Left ventricle myocardium inferior (tissue), 1 donor: Measurements from ENCODE around the gene AANAT. TPM values are rescaled to one million over a fixed set of nuclear protein-coding genes. Genes with fewer than 3 reads are reported as not detected.

ENCODE experiments used
- DNase-seq: peaks from one replicate; pipeline ENCODE4 v3.0.0-alpha.2; 2020
- H3K27ac ChIP-seq: fragments of 200-600 bp; replicated peaks from 2 replicates; pipeline ENCODE4 v1.8.0; 2021
- H3K27me3 ChIP-seq: fragments of 200-600 bp; 2 replicates; pipeline ENCODE4 v1.8.0; 2021; ENCODE audit warnings: low read depth
- H3K36me3 ChIP-seq: fragments of 200-600 bp; 2 replicates; pipeline ENCODE4 v1.8.0; 2021
- H3K4me1 ChIP-seq: fragments of 200-600 bp; 2 replicates; pipeline ENCODE4 v1.8.0; 2021
- H3K4me3 ChIP-seq: fragments of 200-600 bp; 2 replicates; pipeline ENCODE4 v1.8.0; 2021; ENCODE audit warnings: mild to moderate bottlenecking, moderate library complexity
- H3K9me3 ChIP-seq: fragments of 200-600 bp; replicated peaks from 2 replicates; pipeline ENCODE4 v1.8.0; 2021
- intact Hi-C: fragments of 100-400 bp; cut with micrococcal nuclease; formaldehyde crosslinking; loops from one replicate; pipeline ENCODE4 v1.11.0; 2022
- total RNA-seq: library from RNA; stranded (reverse); fragmentation: NEBNext Ultra II Directional; extraction: Animal tissue kit (Norgen Biotek cat#: 25700); gene quantifications from one replicate; pipeline ENCODE4 v1.2.1, GENCODE V29; 2021
- TF ChIP-seq, protein P1 (sequence below): fragments of 200-600 bp; IDR thresholded peaks from 2 replicates; pipeline ENCODE4 v1.8.0; 2021; ENCODE audit warnings: antibody characterized with exemption, mild to moderate bottlenecking, borderline replicate concordance
- donor health status: DM: no; HTN: yes; CAD: no; lungs with severe emphysema.

Gene AANAT
- total RNA-seq, 1 donor from 2014 or later: not detected

DNA sequence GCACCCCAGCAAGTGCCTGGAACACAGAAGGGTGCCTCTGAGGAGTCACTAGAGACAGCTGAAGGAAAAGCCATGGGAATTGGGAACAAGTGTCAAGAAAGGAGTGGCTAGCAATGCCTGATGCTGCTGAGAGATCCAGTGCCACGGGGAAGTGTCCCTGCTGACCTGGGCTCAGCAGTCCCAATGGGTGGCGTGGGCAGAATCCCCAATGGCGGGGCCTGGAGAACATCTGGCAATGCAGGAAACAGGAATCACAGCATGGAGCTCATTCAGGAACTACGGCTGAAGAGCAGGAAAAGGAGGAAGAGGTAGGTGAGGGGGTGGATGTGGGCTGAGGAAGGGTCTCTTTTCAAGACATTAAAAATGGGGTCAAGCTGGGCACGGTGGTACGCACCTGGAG, 44.5 kb upstream of the AANAT start:
- H3K4me1 ChIP-seq: peaks cover 70% of the 10 kb centered on the region
- intact Hi-C loops: no loop called here
- H3K4me3 ChIP-seq: no peak overlapping the region
- no peaks in the 10 kb centered on the region for H3K9me3 ChIP-seq
- H3K27me3 ChIP-seq: no peaks in the 10 kb centered on the region
- DNase-seq: no peak
- H3K27ac ChIP-seq: no peak overlapping the region
- TF ChIP-seq, protein P1, sequence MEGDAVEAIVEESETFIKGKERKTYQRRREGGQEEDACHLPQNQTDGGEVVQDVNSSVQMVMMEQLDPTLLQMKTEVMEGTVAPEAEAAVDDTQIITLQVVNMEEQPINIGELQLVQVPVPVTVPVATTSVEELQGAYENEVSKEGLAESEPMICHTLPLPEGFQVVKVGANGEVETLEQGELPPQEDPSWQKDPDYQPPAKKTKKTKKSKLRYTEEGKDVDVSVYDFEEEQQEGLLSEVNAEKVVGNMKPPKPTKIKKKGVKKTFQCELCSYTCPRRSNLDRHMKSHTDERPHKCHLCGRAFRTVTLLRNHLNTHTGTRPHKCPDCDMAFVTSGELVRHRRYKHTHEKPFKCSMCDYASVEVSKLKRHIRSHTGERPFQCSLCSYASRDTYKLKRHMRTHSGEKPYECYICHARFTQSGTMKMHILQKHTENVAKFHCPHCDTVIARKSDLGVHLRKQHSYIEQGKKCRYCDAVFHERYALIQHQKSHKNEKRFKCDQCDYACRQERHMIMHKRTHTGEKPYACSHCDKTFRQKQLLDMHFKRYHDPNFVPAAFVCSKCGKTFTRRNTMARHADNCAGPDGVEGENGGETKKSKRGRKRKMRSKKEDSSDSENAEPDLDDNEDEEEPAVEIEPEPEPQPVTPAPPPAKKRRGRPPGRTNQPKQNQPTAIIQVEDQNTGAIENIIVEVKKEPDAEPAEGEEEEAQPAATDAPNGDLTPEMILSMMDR: no peak
- H3K36me3 ChIP-seq: no peaks in the 10 kb centered on the region

DNA sequence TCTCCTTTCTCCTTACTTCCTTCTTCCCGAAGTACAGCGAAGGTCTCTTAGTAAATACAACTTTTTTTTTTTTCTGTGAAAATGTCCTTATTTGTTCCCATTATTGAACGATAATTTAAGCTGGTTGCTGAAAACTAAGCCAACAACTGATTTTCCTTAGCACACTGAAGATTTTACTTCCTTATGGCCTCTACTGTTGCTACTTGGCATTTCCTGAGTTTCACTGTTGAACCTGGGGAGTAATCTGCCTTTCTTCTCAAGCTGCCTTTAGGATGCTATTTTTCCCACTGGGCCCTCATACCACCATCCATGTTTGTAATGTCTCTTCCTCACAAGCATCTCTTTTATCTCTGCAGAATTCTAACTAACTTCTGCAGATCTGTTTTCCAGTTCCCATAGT, 40.5 kb upstream of the AANAT start:
- peak overlapping the region; percentile 71 for H3K27ac ChIP-seq
- H3K4me1 ChIP-seq: peaks cover 68% of the 10 kb centered on the region
- DNase-seq: no peak
- H3K9me3 ChIP-seq: no peaks in the 10 kb centered on the region
- H3K4me3 ChIP-seq: no peak overlapping the region
- no peaks in the 10 kb centered on the region for H3K27me3 ChIP-seq
- no peaks in the 10 kb centered on the region for H3K36me3 ChIP-seq
- TF ChIP-seq, protein P1: no peak
- intact Hi-C loops: no loop called here

DNA sequence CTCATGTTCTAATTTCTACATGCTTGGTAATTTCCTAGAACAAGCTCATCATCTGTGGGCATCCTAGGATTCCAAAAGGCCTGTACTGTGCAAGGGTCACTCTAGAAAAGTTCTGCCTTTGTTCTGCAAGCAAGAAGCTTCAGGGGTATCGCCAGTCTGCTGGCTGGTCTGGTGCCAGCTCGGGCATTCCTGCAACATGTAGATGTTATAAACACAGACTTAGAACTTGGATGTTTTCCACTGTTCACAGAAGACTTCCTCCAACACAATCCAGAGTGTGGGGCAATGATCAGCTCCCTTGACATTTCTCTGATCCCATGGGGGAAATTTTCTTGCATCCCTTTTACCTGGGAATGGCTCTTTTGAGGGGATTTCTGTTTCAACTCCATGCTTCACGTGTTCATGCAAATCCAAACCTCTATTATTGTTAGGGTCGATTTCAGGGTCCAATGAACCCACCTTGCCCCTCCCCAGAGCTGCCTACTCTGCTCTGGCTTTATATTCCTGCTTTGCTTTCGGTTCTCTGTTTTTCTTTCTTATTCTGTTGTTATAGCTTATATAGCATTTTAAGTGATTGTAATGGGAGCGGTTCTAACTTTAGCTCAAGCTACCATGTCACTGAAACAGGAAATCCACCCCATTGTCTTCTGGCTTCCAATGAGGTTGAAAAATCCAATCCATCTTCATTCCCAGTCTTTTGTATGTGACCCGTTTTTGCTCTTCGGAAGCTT, 39.7 kb upstream of the AANAT start:
- DNase-seq: no peak
- H3K27me3 ChIP-seq: no peaks in the 10 kb centered on the region
- H3K36me3 ChIP-seq: no peaks in the 10 kb centered on the region
- H3K4me1 ChIP-seq: peaks cover 67% of the 10 kb centered on the region
- H3K27ac ChIP-seq: peak overlapping the region; percentile 71
- intact Hi-C loops: no loop called here
- H3K9me3 ChIP-seq: no peaks in the 10 kb centered on the region
- TF ChIP-seq, protein P1: no peak
- H3K4me3 ChIP-seq: peak overlapping the region; percentile 16

DNA sequence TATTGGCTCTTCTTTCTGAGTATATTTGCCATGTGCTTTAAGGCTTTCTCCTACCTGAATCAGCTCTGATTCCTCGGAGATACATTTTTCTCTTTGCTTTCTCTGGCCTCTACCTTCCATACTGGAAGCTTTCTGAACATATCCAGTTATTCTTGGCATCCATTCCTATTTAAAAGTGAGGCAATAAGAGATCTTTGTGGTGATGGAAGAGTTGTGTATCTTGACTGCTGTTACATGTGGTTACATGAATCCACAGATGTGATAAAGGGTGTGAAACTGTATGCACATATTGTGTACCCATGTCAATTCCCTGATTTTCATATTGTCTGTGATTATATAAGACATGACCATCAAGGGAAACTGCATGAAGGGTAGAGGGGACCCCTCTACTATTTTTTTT, 38.9 kb upstream of the AANAT start:
- Histone ChIP-seq H3K27ac (peak overlapping the region; percentile 71), H3K9me3 (no peaks in the 10 kb centered on the region), H3K4me3 (no peak overlapping the region), H3K4me1 (peaks cover 63% of the 10 kb centered on the region), H3K27me3 (no peaks in the 10 kb centered on the region), H3K36me3 (no peaks in the 10 kb centered on the region)
- intact Hi-C loops: no loop called here
- TF ChIP-seq, protein P1: no peak
- no peak for DNase-seq

DNA sequence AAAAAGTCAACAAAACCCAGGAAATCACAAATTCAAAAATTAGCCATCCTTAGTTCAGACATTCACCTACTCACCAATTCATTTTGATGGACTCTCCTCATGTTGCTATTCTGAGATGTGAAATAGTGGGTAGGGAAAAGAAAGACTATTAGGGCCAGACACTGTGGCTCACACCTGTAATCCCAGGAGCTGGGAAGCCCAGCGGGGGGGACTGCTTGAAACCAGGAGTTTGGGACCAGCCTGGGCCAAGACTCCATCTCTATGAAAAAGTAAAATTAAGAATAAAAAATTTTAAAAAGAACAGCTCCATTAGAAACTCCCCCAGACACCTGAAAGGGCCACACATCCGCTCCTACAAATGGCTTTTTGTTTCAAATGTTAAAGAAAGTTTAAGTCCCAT, 35.9 kb upstream of the AANAT start:
- Histone ChIP-seq H3K27me3 (no peaks in the 10 kb centered on the region), H3K36me3 (no peaks in the 10 kb centered on the region), H3K9me3 (no peaks in the 10 kb centered on the region), H3K4me3 (no peak overlapping the region), H3K27ac (peak overlapping the region; percentile 63), H3K4me1 (peaks cover 85% of the 10 kb centered on the region)
- TF ChIP-seq, protein P1: no peak
- intact Hi-C loops: no loop called here
- DNase-seq: no peak
